Central memory CD4-positive, alpha-beta T cell (primary cell): ENCODE results near the gene DMGDH.
"Not testable (repeated sequence)": the region's sequence is repeated elsewhere in the genome, so short reads cannot be mapped to it uniquely, and the experiment has no call there.

Source experiments
- DNase-seq: peaks from one replicate; pipeline ENCODE4 v3.0.0; 2022

DMGDH gene

DNA sequence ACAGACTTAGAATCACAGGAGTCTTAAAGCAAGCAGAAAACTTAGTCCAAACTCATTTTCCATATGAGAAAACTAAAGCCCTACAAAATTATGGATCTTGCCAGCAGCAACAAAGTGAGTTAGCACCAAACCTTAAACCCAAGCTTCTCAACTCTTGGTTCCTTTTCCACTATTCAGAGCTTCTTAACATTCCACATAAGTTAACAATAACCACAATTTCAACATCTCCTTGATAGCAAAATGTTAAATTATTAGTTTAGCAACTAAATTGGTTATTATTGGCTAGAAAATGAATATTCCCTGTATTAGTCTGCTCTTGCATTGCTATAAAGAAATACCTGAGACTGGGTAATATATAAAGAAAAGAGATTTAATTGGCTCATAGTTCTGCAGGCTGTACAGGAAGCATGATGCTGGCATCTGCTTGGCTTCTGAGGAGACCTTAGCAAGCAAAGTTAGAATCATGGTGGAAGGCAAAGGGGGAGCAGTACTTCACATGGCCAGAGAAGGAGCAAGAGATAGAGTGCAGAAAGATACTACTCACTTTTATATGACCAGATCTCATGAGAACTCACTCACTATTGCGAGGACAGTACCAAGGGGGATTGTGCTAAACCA is 58.1 kb downstream of the DMGDH start:
- DNase-seq = no peak

- no peak for DNase-seq
These were observed 61.1 kb downstream of the DMGDH start for GRCh38 chr5:79008362-79008761.

DNA sequence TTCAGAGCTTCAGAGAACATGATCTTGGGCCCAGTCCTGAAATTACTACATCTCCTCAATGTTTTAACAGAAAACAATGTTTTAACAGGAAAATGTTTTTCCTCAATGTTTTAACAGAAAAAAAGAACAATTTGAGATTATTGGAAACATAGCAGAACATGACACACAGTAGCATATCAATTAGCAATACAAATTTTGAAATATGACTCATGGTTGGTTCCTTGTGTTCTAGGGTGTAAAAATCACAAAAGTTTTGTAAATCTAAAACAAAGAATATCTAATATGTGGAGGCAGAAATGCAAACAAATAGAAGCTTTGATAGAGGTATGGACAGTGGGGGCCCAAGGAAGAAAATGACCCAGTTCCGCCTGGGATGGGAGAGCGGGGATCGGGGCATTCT is 61.6 kb downstream of the DMGDH start:
- DNase-seq = no peak

DNA sequence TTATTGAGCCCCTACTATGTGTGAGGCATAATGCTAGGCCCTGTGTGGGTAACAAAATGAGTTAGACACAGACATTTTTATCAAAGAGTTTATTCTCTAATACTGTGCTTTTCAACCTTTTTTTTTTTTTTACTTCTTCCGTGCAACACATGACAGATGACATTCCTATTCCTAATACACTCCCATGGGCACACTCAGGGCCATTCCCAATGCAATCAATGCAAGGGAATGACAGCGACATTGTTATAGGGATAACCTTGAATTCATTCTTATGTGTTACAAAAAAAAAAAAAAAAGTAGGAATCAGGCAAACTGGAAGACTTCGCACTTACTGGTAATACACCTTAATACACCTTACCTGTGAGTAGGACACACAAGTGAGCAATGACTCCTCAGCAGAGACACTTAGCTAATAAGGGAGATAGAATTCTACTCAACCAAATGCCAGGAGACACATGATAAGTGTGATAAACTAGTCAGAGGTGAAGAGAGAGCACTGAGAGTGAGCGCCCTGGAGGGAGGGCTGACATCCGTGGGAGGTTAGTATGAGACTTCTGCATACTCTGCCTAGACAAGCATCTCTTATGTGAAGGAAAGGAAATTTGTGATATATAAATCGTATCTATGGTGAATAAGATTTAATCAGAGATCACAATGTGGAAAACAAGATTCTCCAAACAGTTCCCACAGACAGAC is 63.4 kb downstream of the DMGDH start:
- DNase-seq = no peak

- no peak for DNase-seq
These were observed 64.3 kb downstream of the DMGDH start for GRCh38 chr5:79005151-79005550.

- DNase-seq = no peak
These were observed 67.1 kb downstream of the DMGDH start for GRCh38 chr5:79002374-79002773.

GRCh38 chr5:79001471-79001870 is 68.0 kb downstream of the DMGDH start:
- DNase-seq = no peak

- DNase-seq = no peak
These were observed 72.4 kb downstream of the DMGDH start for GRCh38 chr5:78997090-78997489.

DNA sequence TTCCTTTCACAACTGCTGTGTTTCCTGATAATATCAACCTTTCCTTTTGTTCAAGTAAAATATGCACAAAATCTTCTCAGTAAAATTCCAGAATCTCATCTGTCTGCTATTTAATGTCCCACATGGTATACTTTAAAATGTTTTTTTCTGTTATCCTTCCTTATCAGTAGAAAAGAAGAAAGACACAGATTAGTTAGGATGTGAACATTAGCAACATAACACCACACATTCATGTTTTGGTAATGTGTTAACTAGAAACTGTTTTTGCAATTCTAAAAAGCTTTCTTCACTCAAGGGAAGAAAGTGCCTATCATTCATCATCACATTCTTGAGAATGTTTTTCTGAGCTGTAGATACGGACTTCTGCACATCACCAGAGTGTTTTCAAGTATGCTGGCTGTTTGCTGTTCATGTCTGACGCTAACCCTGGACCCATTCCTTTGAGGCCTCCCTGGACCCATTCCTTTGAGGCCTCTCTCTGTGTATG is 73.9 kb downstream of the DMGDH start:
- no peak for DNase-seq

DNA sequence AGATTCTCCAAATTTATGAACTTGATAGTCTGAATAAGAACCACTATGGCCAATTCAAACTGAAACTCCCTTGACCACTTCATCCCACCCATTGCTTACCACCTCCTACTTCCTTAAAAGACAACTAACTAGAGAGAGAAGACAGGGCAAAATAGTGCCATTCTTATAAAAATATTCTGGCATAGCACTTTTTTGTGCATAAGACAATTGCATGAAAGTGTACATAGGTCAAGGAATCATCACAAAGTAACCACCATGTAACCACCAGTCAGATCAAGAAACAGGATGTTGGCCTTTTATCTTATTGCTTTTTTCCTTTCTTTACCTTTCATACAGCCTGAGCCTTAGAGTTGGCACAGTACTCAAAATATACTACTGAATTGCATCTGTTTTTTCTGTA is 76.3 kb downstream of the DMGDH start:
- DNase-seq = no peak

- DNase-seq = no peak
These were observed 77.3 kb downstream of the DMGDH start for GRCh38 chr5:78992146-78992545.

DNA sequence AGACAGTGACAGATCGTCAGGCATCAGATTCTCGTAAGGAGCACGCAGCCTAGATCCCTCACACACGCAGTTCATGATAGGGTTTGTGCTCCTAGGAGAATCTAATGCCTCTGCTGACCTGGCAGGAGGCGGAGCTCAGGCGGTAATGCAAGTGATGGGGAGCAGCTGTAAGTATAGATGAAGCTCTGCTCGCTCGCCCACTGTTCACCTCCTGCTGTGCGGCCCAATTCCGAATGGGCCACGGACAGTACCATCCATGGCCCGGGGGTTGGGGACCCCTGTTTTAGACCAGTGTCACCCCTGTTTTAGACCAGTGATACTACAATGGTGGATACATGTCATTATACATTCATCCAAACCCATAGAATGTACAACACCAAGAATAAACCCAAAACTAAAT is 80.4 kb downstream of the DMGDH start:
- DNase-seq = no peak

DNA sequence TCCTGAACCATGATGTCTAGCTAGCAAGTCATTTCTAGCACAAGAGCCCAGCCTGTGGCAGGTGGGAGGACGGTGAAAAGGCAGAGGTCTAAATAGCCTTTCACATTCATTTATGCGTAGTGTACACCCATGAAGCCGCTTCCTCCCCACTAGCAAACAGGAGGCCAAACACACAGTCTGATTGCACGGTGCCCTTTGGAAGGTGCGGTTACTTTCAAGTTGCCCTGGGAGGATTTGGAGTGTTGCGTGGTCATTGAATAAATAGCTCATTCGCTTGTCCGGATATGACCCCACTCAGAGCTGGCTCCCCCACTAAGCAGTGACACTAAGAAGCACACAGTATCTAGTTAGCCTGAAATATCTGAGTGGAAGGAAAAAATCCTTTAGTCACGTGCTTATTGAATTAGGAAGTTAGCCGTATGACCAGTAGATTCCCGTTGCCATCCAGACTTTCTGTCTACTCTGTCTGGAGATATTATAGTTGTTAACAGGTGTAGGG is 83.7 kb downstream of the DMGDH start:
- peak; percentile 36 for DNase-seq

- DNase-seq = no peak
These were observed 84.3 kb downstream of the DMGDH start, which contains the start of gene ARSB for GRCh38 chr5:78985116-78985724. Gene ARSB (minus strand): TSS chr5:78985310. CDS start chr5:78985248, 62 bp downstream.

GRCh38 chr5:78984439-78985115 is 84.9 kb downstream of the DMGDH start:
- peak; percentile 76 for DNase-seq

- DNase-seq = no peak
These were observed 85.7 kb downstream of the DMGDH start for GRCh38 chr5:78983601-78984438.

GRCh38 chr5:78983194-78983593 is 86.3 kb downstream of the DMGDH start:
- not testable (repeated sequence) for DNase-seq

GRCh38 chr5:78979909-78980308 is 89.6 kb downstream of the DMGDH start:
- DNase-seq = no peak

GRCh38 chr5:78979117-78979742 is 90.2 kb downstream of the DMGDH start:
- DNase-seq = no peak

GRCh38 chr5:78975035-78975434 is 94.4 kb downstream of the DMGDH start:
- DNase-seq = no peak

- no peak for DNase-seq
These were observed 94.9 kb downstream of the DMGDH start for GRCh38 chr5:78974601-78975000.

DNA sequence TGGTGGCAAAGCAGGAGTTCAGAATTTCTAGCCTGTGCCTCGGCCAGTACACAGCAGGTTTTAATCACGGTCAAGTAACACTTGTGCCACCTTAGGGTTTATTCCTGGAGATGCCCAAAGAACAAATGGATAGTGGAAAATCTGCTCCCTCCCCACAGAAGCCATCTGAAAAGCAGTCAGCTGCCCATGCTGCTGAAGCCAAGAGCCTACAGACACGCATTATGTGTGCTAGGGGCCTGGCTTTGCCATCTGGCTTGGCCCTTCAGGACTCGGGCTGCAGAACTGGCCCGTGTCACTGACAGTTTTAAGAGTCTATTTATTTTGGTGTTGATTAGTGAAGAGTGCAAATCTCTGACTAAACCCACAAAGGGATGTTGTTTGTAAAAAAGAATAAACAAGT is 95.5 kb downstream of the DMGDH start:
- DNase-seq = no peak
